GM21723 (cell line): ENCODE results near the gene MAPKBP1.
"Not testable (repeated sequence)": the region's sequence is repeated elsewhere in the genome, so short reads cannot be mapped to it uniquely, and the experiment has no call there.

Source experiments
- ATAC-seq: cut with Tn5 transposase; IDR thresholded peaks from one replicate; pipeline ENCODE4 v1.9.1; 2021; ENCODE audit warnings: mild to moderate bottlenecking, moderate library complexity; ENCODE audit not compliant: unreplicated experiment

The MAPKBP1 gene

GRCh38 chr15:41825572-41826535, 51.6 kb downstream of the MAPKBP1 start:
- no peak for ATAC-seq

- ATAC-seq: peak; percentile 13
These were observed 53.1 kb downstream of the MAPKBP1 start for GRCh38 chr15:41827290-41827879.

- peak; percentile 67 for ATAC-seq
These were observed 53.9 kb downstream of the MAPKBP1 start, which contains the start of gene JMJD7 for GRCh38 chr15:41827880-41828806. Gene JMJD7 (plus strand): TSS chr15:41828092. CDS start chr15:41828125, 33 bp downstream.

GRCh38 chr15:41828807-41829141, 54.5 kb downstream of the MAPKBP1 start:
- ATAC-seq: no peak

- ATAC-seq: no peak
These were observed 55.8 kb downstream of the MAPKBP1 start for GRCh38 chr15:41829959-41830646.

GRCh38 chr15:41831291-41831690, 57.0 kb downstream of the MAPKBP1 start:
- not testable (repeated sequence) for ATAC-seq

- ATAC-seq: no peak
These were observed 57.9 kb downstream of the MAPKBP1 start for GRCh38 chr15:41832208-41832607.

GRCh38 chr15:41832875-41833274, 58.6 kb downstream of the MAPKBP1 start:
- ATAC-seq: no peak

- ATAC-seq: no peak
These were observed 59.8 kb downstream of the MAPKBP1 start for GRCh38 chr15:41834096-41834495.

- no peak for ATAC-seq
These were observed 61.8 kb downstream of the MAPKBP1 start for GRCh38 chr15:41836073-41836472.

GRCh38 chr15:41836713-41837454, 62.6 kb downstream of the MAPKBP1 start:
- no peak for ATAC-seq

- no peak for ATAC-seq
These were observed 64.2 kb downstream of the MAPKBP1 start, which contains the start of gene PLA2G4B for GRCh38 chr15:41838400-41838897. Gene PLA2G4B (plus strand): TSS chr15:41838847. CDS start chr15:41838914, 67 bp downstream.

GRCh38 chr15:41839781-41840491, 65.7 kb downstream of the MAPKBP1 start:
- no peak for ATAC-seq

- no peak for ATAC-seq
These were observed 66.4 kb downstream of the MAPKBP1 start for GRCh38 chr15:41840673-41841072.

GRCh38 chr15:41841131-41841530, 66.8 kb downstream of the MAPKBP1 start:
- no peak for ATAC-seq

GRCh38 chr15:41842229-41842628, 67.9 kb downstream of the MAPKBP1 start:
- ATAC-seq: no peak

- no peak for ATAC-seq
These were observed 69.3 kb downstream of the MAPKBP1 start for GRCh38 chr15:41843571-41843970.

- no peak for ATAC-seq
These were observed 70.5 kb downstream of the MAPKBP1 start for GRCh38 chr15:41844814-41845213.

- no peak for ATAC-seq
These were observed 72.9 kb downstream of the MAPKBP1 start for GRCh38 chr15:41847206-41847605.
